Measurements from ENCODE around the gene MARK3.

MARK3 gene

GRCh38 chr14:103529383-103530365, 144.5 kb downstream of the MARK3 start:
- DNase-seq: no peak

- DNase-seq: no peak
Observed at GRCh38 chr14:103530390-103530789, 145.2 kb downstream of the MARK3 start.

- no peak for DNase-seq
Observed at GRCh38 chr14:103530831-103531230, 145.6 kb downstream of the MARK3 start.

- no peak for DNase-seq
Observed at GRCh38 chr14:103531421-103532215, 146.4 kb downstream of the MARK3 start.

- DNase-seq: no peak
Observed at GRCh38 chr14:103532216-103533136, 147.3 kb downstream of the MARK3 start.

GRCh38 chr14:103533137-103533998, 148.2 kb downstream of the MARK3 start:
- DNase-seq: no peak

- DNase-seq: no peak
Observed at GRCh38 chr14:103533999-103534575, 148.9 kb downstream of the MARK3 start.

- no peak for DNase-seq
Observed at GRCh38 chr14:103534576-103535061, 149.4 kb downstream of the MARK3 start.

- DNase-seq: no peak
Observed at GRCh38 chr14:103535081-103535890, 150.1 kb downstream of the MARK3 start.

- no peak for DNase-seq
Observed at GRCh38 chr14:103535891-103536565, 150.8 kb downstream of the MARK3 start.

GRCh38 chr14:103536693-103537092, 151.5 kb downstream of the MARK3 start:
- no peak for DNase-seq

- DNase-seq: no peak
Observed at GRCh38 chr14:103537175-103537990, 152.2 kb downstream of the MARK3 start.

GRCh38 chr14:103538291-103539055, 153.3 kb downstream of the MARK3 start:
- no peak for DNase-seq

- DNase-seq: no peak
Observed at GRCh38 chr14:103539056-103539825, 154.0 kb downstream of the MARK3 start.

GRCh38 chr14:103540821-103541708, 155.8 kb downstream of the MARK3 start:
- no peak for DNase-seq
